DMS53 (cell line): Measurements from ENCODE around the gene CHST15.

Experiments
- DNase-seq: peaks from one replicate; lab custom pipeline; 2025; lab: John Stamatoyannopoulos, UW

CHST15 gene

DNA sequence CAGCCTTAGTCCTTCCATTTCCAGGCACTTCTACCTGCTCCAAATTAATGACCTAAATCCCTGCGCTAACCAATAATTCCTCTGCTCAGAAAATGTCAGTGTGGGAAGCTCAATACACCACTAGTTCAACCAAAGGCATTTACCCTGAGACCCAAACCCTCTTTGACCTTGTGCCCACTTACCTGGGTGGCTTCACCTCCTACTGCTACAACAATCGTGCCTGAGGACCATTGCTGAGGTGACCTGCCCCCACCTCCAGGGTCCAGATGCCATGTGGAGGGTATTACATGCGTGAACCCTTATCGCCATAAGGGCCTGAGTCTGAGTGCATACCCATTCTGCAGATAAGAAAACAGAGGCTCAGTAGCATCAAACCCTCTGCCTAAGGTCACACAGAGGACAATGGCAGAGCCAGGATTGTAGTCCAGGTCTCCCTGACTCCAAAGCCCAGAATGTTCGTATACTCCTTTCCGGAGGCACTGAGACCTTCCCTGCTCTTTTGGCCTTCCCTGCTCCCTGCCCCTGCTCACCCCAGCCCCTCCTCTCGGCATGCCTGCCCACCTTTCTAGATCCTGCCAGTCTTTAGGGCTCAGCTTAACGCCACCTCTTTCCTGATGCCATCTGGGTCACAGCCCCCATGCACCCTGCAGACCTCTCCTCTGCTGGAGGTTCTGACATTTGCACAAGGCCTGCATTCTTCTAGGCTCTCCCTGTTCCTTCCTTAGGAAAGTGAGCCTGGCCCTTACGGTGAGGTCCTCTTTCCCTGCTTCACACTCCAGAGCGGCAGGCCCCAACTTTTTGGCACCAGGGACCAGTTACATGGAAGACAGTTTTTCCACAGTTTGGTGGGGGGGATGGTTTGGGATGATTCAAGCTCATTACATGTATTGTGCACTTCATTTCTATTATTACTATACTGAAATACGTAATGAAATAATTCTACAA, 94.9 kb downstream of the CHST15 start:
- no peak for DNase-seq

DNA sequence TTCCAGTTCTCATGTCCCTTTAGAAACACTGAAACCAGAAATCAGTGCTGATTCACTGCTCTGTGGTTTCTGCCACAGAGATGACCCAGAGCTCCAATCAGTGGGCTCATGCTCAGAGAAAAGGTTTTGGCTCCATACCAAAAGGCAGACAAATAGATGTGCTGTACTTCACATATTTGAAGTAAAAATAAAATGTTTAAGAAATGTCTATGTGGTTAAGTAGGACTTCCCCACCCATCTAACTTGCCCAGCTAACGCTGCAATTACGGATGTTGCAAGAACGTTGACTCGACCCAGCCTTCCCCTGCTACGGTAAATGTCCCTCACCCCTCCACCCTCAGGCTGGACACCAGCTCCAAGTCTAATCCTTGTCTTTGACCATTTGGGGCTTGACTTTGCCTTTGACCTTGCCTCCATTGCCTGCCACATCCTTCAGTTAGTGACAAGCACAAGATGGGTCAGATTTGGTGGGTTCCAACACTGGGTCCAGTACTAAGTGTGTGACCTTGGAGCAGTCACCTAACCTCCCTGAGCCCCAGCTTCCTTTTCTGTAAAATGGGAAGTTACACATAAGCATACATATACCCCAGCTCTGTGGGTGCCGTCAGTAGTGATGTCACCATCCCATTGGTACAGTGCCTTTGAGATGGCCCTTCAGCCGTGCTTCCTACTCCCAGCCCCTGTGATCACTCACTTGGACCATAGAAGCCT, 95.8 kb downstream of the CHST15 start:
- DNase-seq: no peak

DNA sequence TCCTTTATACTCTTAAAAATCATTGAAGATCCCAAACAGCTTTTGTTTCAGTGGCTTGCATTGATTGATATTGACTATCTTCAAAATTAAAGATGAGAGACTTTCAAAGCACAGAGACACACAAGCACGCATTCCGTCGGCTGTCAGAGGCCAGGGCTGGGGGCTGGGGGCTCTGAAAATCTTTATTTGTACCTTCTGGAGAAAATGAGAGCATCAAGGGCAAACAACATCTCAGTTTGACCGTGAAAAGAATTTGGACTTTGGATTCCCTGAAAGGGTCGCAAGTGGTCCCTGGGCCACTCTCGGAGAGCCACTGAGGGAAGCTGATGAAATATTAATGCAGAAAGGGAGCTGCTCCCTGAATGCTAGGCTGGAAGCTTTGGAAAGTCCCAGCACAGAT, 96.4 kb downstream of the CHST15 start:
- DNase-seq: no peak

DNA sequence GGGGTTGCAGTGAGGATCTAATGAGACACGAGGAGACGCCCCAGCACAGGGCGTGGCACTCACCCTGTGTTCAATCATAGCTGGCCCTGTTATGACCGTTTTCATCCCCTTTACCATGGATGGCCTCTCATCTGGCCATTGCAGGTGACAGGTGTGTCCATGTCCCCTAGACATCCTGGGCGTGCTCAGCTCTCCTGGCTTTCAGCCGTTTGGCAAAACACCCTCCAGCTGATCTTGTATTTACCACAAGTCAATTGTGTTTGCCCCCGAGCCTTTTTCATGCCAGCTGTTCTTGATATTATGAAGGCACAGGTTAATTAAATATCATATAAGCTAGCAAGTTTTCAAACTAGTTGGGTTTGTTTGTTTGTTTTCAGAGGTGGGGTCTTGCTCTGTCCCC, 97.1 kb downstream of the CHST15 start:
- DNase-seq: no peak

DNA sequence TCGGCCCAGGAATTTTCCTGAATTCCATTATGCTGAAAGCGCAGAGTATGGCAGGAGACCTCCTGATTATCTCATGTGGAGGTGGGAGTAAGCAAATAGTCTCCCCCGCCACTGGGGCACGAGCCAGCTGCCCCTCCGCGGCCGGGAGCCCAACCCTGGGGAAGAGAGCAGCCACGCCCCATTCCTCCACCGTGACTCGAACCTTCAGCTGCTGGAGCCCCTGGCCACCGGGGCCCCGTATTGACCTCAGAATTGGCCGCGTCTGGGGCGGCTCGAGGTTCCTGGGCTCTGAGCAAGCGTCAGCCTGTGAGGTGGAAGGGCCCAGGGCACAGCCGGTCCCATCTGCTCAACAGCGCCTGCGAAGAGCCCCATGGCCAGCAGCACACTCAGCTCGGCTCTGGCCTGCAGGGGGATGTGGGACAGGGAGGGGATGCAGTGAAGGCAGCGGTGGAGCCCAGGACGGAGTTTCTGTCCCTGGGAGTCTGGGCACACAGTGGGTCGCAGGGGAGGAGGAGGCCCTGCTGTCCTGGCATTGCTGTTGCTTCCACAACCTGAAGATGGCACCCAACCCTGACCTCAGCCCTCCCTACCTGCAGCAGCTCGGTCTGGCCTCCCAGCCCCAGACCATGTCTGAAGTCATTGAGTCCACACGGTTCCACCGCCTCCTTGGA, 97.8 kb downstream of the CHST15 start:
- DNase-seq: peak; percentile 55

DNA sequence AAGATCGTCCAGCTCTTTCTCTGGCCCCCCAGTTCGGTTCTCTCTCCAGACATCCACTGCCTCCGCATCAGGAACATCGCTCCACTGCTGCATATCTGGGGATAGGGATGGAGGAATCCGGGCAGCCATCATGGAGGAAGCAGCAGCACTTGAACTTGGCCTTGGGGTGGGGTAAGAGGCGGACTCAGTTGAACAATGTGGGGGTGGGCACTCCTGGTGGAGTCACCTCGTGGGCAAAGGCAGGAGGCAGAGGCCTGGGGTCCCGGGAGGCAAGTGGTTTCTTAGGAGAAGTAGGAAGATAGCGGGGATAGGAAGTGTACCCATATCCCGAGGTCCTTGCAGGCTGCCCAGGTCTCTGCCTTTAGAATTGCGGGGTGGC, 98.3 kb downstream of the CHST15 start:
- DNase-seq: peak; percentile 22

DNA sequence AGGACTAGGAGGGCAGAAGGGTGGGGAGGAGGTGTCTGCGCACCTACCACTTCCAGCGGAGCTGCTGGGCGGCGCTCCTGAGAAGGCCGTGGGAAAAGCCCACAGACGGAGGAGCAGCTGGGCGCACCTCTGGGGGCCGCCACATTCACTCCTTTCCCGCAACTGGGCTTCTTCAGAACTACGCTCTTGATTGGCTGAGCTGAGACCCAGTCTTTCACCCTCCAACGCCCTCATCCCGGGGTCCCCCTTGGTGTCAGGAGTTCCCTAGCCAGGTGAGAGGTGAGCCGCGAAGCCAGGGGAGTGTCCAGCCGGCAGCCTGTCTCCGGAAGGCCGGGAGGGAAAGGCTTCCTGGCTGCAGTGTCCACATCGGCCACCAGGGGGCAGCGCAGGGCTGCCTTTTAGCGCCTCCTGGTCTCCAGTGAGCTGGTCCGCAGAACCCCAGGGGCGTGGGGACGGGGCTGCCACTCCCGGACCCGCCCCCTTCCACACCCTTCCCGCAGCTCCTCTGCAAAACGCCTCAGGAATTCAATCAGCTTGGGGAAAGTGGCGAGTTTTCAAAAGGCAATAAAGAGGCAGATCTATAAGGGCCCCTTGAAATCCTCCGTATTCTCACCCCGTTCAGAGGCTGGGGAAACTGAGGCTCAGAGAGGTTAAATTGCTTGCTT, 98.8 kb downstream of the CHST15 start:
- DNase-seq: peak; percentile 76

DNA sequence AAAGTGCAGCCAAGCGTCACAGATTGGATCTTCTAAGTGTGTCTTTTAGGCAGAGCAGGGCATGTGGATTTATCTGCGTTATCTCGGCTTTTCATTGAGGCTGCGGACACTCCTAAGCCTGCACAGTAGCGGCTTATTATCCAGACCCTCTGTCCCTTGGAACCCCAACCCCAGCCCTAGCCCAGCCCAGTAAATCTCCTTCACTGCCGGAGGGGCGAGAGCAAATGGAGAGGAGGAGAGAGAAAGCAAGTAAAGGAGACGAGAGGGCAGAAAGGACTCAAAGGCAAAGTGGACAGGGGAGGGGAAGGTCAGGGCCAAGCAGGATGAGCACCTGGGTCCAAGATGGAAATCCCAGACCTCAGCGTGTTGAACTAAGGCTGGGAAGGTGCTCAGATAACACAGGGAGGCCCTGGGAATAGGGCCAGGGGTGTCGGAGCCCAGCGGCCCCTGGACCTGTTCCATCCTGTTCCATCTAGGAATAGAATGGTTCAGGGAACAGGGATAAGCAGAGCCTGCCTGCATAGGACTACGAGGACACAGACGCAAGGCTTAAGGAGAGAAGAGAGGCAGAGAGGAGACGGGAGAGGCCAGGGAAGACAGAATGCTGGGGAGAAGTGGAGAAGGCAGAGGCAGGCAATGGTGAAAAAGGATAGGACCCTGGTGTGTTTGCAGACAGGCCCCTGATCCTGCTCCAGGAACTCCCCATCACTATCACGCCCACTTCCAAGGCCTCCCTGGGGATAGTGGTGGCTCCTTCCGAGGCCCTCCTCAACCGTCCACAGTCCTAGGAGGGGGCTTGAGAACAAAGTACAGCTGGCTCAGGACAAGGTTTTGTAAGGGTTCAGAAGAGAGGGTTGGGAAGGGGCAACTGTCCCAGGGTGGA, 99.6 kb downstream of the CHST15 start:
- DNase-seq: no peak

DNA sequence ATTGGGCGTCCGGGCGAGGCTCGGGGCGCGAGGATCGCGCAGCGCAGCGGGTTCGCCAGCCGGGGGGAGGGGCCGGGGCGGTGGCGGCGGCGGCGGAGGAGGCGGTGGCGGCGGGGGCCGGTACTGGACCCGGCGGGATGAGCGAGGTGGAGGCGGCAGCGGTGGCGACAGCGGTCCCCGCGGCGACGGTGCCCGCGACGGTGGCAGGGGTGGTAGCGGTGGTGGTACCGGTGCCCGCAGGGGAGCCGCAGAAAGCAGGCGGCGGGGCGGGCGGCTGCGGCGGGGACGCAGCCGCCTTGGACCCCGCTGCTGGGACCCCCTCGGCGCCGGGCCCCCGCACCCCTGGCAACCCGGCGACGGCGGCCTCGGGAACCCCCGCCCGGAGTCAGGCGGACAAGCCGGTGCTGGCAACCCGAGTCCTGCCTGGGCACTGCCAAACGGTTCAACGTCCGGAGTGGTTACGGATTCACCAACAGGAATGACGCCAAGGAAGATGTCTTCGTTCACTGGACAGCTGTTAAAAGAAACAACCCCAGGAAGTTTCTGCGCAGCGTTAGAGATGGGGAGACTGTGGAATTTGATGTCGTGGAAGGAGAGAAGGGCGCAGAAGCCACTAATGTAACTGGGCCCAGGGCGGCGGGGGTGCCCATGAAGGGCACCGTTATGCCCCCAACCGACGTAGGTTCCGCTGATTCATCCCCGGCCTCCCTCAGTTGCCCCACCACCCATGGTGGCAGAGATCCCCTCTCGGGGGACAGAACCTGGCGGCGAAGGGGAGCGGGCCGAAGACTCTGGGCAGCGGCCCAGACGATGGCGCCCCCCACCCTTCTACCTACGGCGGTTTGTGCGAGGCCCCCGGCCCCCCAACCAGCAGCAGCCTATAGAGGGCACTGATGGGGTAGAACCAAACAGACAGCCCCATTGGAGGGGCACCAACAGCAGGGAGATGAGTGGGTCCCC, 101.5 kb downstream of the CHST15 start:
- DNase-seq: no peak

DNA sequence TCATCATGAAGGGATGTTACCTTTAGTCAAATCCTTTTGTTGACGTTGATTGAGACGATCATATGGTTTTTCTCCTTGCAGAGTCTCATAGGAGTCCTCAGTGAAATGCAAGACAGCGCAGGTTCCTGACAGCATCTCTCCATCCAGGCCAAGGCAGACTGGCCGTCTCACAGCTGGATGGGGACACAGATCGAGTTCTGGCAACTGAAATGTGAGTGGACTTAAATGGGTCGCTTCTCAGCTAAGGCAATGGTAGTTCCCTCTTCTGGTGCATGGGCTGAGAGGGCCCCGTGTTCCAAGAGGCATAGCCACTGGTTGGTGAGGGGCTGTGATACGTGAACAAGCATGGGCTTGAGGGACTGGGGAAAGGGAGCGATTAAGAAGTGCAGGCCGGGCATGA, 102.5 kb downstream of the CHST15 start:
- DNase-seq: no peak

DNA sequence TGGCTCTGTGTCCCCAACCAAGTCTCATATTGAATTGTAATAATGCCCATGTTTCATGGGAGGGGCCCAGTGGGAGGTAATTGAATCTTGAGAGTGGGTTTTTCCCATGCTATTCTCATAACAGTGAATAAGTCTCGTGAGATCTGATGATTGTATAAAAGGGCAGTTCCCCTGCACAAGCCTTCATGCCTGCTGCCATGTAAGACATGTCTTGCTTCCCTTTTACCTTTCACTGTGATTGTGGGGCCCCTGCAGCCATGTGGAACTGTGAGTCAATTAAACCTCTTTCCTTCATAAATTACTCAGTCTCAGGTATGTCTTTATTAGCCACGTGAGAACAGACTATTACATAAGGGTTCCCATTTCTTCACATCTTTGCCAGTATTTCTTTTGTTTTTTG, 104.7 kb downstream of the CHST15 start:
- no peak for DNase-seq

DNA sequence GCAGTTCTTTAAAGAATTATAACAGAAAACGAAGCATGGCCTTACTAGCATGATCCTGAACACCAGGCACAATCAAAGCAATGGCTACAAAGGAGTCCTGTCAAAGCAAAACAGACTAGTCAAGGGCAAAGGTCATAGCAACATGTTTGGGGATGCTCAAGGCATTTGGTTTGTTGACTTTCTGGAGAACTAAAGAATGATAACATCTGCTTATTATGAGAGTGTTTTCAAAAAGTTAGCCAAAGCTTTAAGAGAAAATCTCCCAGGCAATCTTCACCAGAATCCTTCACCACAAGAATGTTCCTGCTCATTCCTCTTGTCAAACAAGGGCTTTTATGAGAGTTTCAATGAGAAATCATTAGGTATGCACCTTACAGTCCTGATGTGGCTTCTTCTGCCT, 106.7 kb downstream of the CHST15 start:
- DNase-seq: no peak

DNA sequence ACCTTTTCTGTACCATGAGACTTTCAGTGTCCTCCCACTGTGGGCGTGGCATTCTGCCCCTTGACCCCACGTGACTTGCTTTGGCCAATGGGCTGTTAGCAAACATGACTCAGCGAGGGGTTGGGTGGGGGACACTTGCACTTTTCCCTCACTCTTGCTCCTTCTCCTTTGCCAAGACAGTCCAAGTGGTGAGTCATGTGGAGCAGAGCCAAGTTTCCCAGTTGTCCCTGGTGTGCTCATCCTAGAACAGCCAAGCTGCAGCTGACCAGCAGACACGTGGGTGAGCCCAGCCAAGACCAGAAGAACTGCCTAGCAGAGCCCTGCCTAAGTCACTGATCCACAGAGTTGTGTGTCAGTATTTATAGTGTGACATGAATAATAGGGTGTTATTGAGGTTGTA, 119.0 kb downstream of the CHST15 start:
- DNase-seq: peak; percentile 44

DNA sequence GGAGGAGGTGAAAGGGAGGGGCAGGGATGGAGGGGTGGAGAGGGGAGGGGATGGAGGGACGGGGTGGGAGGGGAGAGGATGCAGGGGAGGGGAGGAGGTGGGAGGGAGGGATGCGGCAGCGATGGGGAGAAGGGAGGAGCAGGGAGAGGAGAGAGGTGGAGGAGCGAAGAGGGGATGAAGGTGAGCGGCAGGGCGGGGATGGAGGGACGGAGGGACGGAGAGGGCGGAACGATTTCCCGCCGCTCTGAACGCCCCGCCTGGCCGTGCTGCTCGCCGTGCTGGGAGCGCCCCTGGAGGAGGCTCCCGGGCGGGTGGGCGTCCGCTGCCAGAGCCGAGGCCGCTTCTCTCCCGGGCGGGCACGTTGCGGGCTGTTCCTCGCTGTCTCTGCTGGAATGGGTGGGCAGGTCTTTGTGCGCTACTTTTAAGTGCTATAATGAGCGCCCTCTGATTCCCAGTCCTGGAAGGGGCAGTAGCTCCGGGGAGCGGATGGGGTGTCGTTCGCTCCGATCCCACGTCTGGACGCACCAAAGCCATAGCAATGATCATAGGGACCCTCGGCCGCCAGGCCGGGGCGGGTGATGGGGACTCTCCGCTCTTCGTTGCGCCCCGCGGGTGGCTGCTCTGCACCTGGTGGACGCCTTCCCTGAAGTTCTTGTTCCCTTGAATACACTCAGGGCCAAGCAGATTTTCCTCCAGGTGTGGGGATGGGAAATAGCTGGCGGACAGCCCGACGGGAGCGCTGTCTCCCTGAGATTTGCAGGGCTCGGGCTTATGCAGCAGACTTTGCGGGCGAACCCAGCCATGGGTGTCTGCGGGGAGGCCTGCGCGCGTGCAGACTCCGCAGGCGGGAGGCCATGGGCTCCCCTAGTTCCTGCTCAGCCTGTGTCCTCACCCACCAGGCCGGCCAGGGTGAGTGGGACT, 120.7 kb downstream of the CHST15 start:
- DNase-seq: peak; percentile 4

DNA sequence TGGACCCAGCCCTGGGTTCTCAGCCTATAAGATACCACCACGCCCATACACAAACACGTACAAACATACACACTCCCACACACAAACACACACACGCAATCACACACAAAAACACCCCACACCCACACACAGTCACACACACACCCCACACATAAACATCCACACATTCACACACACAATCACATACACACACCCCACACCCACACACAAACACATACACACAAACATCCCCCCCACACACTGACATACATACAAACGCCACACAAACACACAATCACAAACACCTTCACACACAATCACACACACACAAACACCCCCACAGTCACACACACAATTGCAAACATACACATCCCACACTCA, 122.5 kb downstream of the CHST15 start:
- DNase-seq: no peak

DNA sequence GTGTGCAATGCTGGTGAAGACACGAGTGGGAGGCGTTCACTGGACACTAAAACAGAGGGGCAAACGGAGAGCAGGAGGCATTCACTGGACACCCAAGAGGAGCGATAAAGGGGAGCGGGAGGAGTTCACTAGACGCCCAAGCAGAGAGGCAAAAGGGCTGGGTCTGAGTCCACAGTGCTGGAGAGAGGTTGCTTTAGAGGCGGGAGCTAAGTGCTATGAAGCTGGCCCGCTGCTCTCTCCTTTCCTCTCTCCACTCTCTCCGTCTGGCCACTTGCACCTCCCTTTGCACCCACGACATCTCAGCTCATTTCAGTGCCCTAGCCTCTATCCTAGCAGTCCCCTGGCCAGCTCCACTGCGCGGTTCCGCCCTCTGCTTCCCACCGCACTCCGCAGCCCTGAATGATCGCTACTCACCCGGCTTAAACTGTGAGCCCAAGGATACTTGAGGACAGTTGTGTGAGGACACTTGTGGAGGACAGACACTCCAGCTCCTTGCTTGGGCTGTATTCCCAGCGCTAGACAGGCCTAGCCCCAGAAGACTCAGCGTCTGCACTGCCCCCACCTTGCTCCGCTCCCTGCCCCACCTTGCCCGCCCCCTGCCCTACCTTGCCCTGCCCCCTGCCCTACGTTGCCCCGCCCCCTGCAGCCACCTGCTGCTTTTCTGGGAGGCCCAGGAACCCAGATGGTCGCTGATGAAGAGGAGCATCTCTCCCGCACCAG, 123.0 kb downstream of the CHST15 start:
- no peak for DNase-seq

DNA sequence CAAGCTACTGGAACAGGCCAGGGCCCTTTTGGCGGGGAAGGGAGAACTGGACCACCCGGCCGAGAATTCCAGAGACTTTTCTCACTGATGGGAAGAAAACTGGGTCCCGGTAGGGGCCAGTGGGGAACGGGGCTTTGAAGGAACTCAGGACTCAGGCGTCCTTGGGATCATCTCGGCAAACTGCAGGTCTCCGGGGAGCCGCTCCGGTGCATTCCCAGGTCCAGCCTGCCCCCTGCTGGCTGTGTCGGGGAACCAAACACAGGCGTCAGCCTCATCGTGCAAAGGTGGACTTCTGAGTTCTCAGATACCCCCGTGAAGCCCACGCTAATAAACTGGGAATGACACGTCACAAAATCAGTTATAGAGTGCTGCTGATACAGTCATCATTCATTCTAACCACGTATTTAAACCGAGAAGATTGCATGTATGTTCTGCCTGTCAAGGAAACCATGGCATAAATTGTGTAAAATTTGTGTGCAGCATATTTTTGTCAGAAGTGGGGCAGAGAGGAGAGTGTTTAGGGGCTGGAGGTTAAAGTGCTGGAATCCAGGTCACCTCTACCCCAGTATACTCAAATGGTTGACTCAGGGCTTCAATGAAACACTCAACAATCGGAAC, 125.7 kb downstream of the CHST15 start:
- DNase-seq: peak; percentile 61

DNA sequence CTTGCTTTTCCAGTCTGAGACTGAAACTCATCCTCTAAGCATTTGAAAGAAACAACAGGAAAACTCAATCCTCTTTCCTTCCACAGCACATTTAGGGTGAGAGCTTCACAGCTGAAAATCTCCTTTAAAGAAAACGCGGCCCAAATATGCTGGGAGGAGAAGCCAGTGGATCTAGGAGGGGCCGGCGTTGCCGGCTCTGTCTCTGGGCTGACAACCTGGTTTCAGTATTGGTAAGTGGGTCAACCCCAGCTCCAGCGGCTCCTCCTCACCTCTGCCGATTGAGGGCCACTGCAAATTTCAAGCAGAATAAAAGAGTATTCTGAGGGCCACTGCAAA, 126.5 kb downstream of the CHST15 start:
- DNase-seq: no peak
